Pancreas (tissue), 10 donors: Measurements from ENCODE around the gene TMEM256. TPM values are rescaled to one million over a fixed set of nuclear protein-coding genes. Genes with fewer than 3 reads are reported as not detected.

Source experiments
- ATAC-seq, 4 donors: fragments of 200-7000 bp; cut with Tn5 transposase; one replicate each; pipeline versions ENCODE4 v1.8.0 to v1.9.1; 2020; ENCODE audit warnings: mild to moderate bottlenecking in 4 of 4, moderate library complexity in 4 of 4
- DNase-seq, 6 donors: peaks; one replicate each; pipeline ENCODE4 v3.0.0-alpha.2; 2020
- FAIRE-seq: peaks from 2 replicates; lab custom pipeline; 2012; peaks lifted over from hg19 to GRCh38; lab: Jason Lieb, UNC
- H3K27ac ChIP-seq, 4 donors: fragments of 200-600 bp; sonication (generic); 1 replicate in 3 of 4; 2 replicates in 1 of 4; pipeline versions ENCODE4 v1.5.0 to v1.8.0; 2020
- H3K27me3 ChIP-seq, 4 donors: fragments of 200-600 bp; one replicate each; pipeline ENCODE4 v1.8.0; 2021
- H3K36me3 ChIP-seq, 3 donors: fragments of 200-600 bp; sonication (generic) in 1 of 3; one replicate each; pipeline versions ENCODE4 v1.5.0 to v1.8.0; 2020 to 2021
- H3K4me1 ChIP-seq, 3 donors: fragments of 200-600 bp; one replicate each; pipeline ENCODE4 v1.8.0; 2021
- H3K4me3 ChIP-seq, 4 donors: fragments of 200-600 bp; sonication (generic) in 2 of 4; one replicate each; pipeline versions ENCODE4 v1.5.0 to v1.8.0; 2020 to 2021
- H3K9me3 ChIP-seq, 4 donors: fragments of 200-600 bp; one replicate each; pipeline ENCODE4 v1.8.0; 2021
- WGBS, 2 donors: extraction: QIAGEN DNeasy Blood & Tissue Kit; methylation state at CpG; one replicate each; pipeline ENCODE4 v1.1.7; 2013; 5-methylcytosine and 5-hydroxymethylcytosine counted together
- intact Hi-C, 3 donors: fragments of 100-400 bp; cut with DNase I; formaldehyde crosslinking; loops; one replicate each; pipeline versions ENCODE4 v1.11.1 to v1.14.2; 2022
- polyA plus RNA-seq, 2 donors: library from polyadenylated mRNA; stranded (reverse); fragments of 200-250 nt; gene quantifications; one replicate each; pipeline ENCODE4 v1.2.3, GENCODE V29; 2013
- total RNA-seq, 6 donors: library from RNA; stranded (reverse); fragmentation: NEBNext Ultra II Directional in 4 of 6; extraction: Animal tissue kit (Norgen Biotek cat#: 25700) in 4 of 6; gene quantifications; one replicate each; pipeline versions ENCODE4 v1.2.1 to v1.2.4, GENCODE V29; 2021 to 2023
- TF ChIP-seq, protein P1 (sequence below), 4 donors: fragments of 200-600 bp; sonication (generic) in 3 of 4; IDR thresholded peaks; one replicate each; pipeline versions ENCODE4 v1.5.0 to v1.8.0; 2021; ENCODE audit warnings: antibody characterized with exemption in 4 of 4
- donor health status: healthy with polysubstance abuse.
- donor health status: DM: no; HTN: no; CAD: no; lungs with moderate emphysema.
- donor health status: DM: no; HTN: no; CAD: no.
- donor health status: control.
- donor health status: control.
- donor health status: Bipolar disorder and iron deficiency.
- donor health status: DM: yes; HTN: yes; CAD: no.
- donor health status: DM: no; HTN: no; CAD: no.
- donor health status: DM: no; HTN: no; CAD: no.
- donor health status: DM: yes; HTN: yes; CAD: no.

TMEM256 gene
- total and polyA plus RNA-seq, 8 donors = 32.8 to 119 (median 51.2) TPM

DNA sequence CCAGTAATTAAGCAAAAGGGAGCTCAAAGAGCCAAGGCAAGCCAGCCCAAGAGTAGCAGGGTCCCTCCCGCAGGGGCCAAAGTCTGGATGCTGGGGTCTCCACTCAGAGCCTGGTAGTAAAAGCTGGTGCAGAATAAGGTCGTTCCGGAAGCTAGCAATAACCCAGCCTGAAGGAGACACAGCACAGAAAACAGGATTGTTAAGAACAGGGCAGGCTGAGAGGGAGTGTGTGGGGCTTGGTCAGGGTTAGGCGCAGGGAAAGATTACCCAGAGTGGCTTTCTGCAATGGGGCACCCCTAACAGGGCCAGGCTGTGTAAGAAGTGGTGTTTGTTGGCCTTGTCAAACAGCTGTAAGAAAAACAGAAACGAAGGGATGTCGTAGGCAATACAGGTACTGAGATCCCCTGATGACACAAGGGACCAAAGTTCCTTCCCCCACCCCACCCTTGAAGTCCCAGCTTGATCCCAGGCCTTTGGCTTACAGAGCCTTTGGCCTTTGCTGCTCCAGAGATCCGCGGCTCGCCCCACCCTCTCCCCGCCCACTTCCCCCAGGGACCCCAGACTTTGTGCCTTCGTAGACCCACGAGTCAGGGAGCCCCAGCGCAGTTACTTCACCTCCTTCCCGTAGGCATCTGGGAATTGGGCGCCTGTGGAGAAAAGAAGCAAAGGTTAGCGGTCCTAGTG lies 712 bp downstream of the TMEM256 start:
- Histone ChIP-seq H3K27me3 (no peaks in the 10 kb centered on the region), H3K27ac (peak overlapping the region; percentile 70 to 88 (median 85)), H3K9me3 (no peaks in the 10 kb centered on the region), H3K4me1 (peaks cover 2 to 10% (median 8%) of the 10 kb centered on the region in 3 donors), H3K36me3 (no peaks in the 10 kb centered on the region), H3K4me3 (peak overlapping the region; percentile 39 to 69 (median 58))
- 8 to 10% methylated on average over 15 to 16 of the region's 16 CpGs for WGBS, 2 donors
- FAIRE-seq = no peak
- intact Hi-C loops = no loop called here
- peak; percentile 0 to 5 (median 2) for ATAC-seq
- DNase-seq = peak in 5 of 6 donors; percentile 50 to 77 (median 66)
- TF ChIP-seq, protein P1, sequence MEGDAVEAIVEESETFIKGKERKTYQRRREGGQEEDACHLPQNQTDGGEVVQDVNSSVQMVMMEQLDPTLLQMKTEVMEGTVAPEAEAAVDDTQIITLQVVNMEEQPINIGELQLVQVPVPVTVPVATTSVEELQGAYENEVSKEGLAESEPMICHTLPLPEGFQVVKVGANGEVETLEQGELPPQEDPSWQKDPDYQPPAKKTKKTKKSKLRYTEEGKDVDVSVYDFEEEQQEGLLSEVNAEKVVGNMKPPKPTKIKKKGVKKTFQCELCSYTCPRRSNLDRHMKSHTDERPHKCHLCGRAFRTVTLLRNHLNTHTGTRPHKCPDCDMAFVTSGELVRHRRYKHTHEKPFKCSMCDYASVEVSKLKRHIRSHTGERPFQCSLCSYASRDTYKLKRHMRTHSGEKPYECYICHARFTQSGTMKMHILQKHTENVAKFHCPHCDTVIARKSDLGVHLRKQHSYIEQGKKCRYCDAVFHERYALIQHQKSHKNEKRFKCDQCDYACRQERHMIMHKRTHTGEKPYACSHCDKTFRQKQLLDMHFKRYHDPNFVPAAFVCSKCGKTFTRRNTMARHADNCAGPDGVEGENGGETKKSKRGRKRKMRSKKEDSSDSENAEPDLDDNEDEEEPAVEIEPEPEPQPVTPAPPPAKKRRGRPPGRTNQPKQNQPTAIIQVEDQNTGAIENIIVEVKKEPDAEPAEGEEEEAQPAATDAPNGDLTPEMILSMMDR (IDR thresholded peaks at IDR 0.05) = no peak

DNA sequence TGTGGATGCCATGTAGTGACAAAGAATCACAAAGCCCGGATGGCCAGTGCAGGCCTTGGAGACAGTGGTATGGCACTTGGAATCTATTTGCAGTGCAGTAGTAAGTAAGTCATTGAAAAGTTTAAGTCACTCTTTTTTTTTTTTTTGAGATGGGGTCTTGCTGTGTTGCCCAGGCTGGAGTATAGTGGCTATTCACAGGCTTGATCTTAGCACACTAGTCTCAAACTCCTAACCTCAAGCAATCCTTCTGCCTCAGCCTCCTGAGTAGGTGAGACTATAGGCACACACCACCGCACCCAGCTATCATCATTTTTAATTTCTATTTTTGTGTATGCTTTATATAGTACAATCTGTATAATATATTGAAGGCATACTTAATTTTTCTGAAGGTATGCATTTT lies 5.3 kb downstream of the TMEM256 start:
- Histone ChIP-seq H3K36me3 (no peaks in the 10 kb centered on the region), H3K27ac (no peak overlapping the region), H3K4me3 (no peak overlapping the region), H3K9me3 (no peaks in the 10 kb centered on the region), H3K4me1 (peaks cover 2 to 18% (median 8%) of the 10 kb centered on the region in 3 donors), H3K27me3 (no peaks in the 10 kb centered on the region)
- ATAC-seq = no peak
- DNase-seq = no peak
- intact Hi-C loops = no loop called here
- WGBS, 2 donors = 79 to 81% methylated on average over 2 of the region's 2 CpGs
- FAIRE-seq = no peak
- TF ChIP-seq, protein P1 (IDR thresholded peaks at IDR 0.05) = no peak

- Histone ChIP-seq H3K36me3 (no peaks in the 10 kb centered on the region), H3K9me3 (no peaks in the 10 kb centered on the region), H3K27me3 (no peaks in the 10 kb centered on the region), H3K4me3 (no peak overlapping the region), H3K27ac (no peak overlapping the region), H3K4me1 (peaks cover 0 to 9% (median 0%) of the 10 kb centered on the region in 3 donors)
- no peak for ATAC-seq
- intact Hi-C loops = no loop called here
- peak in 1 of 6 donors; percentile 11 for DNase-seq
- WGBS, 2 donors = 93 to 95% methylated on average over 4 of the region's 4 CpGs
- TF ChIP-seq, protein P1 (IDR thresholded peaks at IDR 0.05) = no peak
- no peak for FAIRE-seq
These were observed 7.8 kb downstream of the TMEM256 start for GRCh38 chr17:7396147-7396546.

GRCh38 chr17:7394452-7395191 lies 9.3 kb downstream of the TMEM256 start, which contains the start of gene PLSCR3:
Gene PLSCR3, minus strand, starts transcription at chr17:7394525. Its CDS starts 415 bp downstream, at chr17:7394110.
- TF ChIP-seq, protein P1 (IDR thresholded peaks at IDR 0.05) = peak in 1 of 4 donors; percentile 21
- H3K9me3 ChIP-seq = no peaks in the 10 kb centered on the region
- peak within 1 kb of the TSS; percentile 63 to 82 (median 71) for H3K4me3 ChIP-seq
- WGBS, 2 donors = 0 to 1% methylated on average over 40 to 71 of the region's 71 CpGs
- no peak for FAIRE-seq
- H3K27ac ChIP-seq = peak within 1 kb of the TSS; percentile 85 to 94 (median 91)
- peaks cover 0 to 9% (median 0%) of the 10 kb centered on the region in 3 donors for H3K4me1 ChIP-seq
- H3K27me3 ChIP-seq = no peaks in the 10 kb centered on the region
- ATAC-seq = peak; percentile 92 to 97 (median 94)
- no peaks in the 10 kb centered on the region for H3K36me3 ChIP-seq
- intact Hi-C loops = no loop called here
- peak; percentile 83 to 94 (median 90) for DNase-seq
